Activated T-helper 17 cell treated with anti-CD3 and anti-CD28 coated beads, Interleukin-2, amount 50 U/mL, for 72 hours (primary cell): ENCODE results near the gene XPO6. TPM values are rescaled to one million over a fixed set of nuclear protein-coding genes. Genes with fewer than 3 reads are reported as not detected.
A peak's percentile ranks its signal among the peaks of the same experiment; 100 is the strongest.

Experiments used
- ATAC-seq: fragments of 150-1000 bp; cut with Tn5 transposase; replicated peaks from 2 replicates; pipeline ENCODE4 v1.10.0; 2021; ENCODE audit warnings: mild to moderate bottlenecking, moderate library complexity
- H3K27ac Mint-ChIP-seq: one replicate; pipeline ENCODE4 v1.8.0; 2022; ENCODE audit warnings: mixed read lengths
- H3K27me3 Mint-ChIP-seq: one replicate; pipeline ENCODE4 v1.8.0; 2022; ENCODE audit warnings: mixed read lengths
- H3K36me3 Mint-ChIP-seq: one replicate; pipeline ENCODE4 v1.8.0; 2022; ENCODE audit warnings: low read depth, mild to moderate bottlenecking, mixed read lengths
- H3K4me1 Mint-ChIP-seq: one replicate; pipeline ENCODE4 v1.8.0; 2022; ENCODE audit warnings: mixed read lengths
- H3K4me3 Mint-ChIP-seq: one replicate; pipeline ENCODE4 v1.8.0; 2022; ENCODE audit warnings: mild to moderate bottlenecking, mixed read lengths
- H3K9me3 Mint-ChIP-seq: one replicate; pipeline ENCODE4 v1.8.0; 2022; ENCODE audit warnings: mixed read lengths
- total RNA-seq, 2 donors: library from RNA; stranded (reverse); gene quantifications; one replicate each; pipeline ENCODE4 v1.2.3, GENCODE V29; 2022

XPO6 gene
- total RNA-seq, 2 donors from 2014 or later, result 238 to 263 TPM

GRCh38 chr16:28062847-28063521 is 148.8 kb downstream of the XPO6 start:
- Mint-ChIP-seq H3K9me3 (no peaks in the 10 kb centered on the region), H3K4me1 (no peaks in the 10 kb centered on the region), H3K27me3 (peaks cover 37% of the 10 kb centered on the region), H3K27ac (no peak overlapping the region), H3K36me3 (no peaks in the 10 kb centered on the region), H3K4me3 (no peak overlapping the region)
- ATAC-seq, result no peak

DNA sequence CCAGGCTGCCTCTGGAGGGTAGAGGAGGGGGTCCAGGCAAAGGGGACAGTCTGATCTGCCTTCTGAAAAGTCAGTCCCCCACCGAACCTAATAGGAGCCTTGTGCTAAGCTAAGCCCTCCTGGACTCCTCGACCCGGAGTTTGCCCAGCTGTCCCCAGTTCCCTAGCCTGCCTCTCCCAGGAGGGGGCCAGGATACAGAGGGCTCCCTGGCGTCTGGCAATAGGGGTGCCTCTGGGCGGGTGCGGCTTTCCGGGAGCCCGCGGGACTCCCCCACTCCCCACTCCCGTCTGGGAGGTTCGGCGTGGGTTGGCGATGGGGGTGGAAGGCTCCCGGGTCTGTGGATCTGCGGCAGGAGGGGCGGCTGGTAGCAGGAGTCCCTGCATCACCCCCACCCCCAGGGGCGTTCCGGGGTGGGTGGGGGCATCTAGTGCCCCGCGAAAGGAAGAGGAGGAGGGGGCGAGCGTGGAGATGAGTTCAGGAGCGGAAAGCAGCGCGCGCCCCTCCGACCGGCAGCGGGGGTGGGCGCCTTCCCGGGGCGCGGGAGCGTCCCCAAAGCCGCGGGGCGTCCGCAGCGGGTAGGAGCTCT is 149.4 kb downstream of the XPO6 start:
- no peaks in the 10 kb centered on the region for H3K4me1 Mint-ChIP-seq

DNA sequence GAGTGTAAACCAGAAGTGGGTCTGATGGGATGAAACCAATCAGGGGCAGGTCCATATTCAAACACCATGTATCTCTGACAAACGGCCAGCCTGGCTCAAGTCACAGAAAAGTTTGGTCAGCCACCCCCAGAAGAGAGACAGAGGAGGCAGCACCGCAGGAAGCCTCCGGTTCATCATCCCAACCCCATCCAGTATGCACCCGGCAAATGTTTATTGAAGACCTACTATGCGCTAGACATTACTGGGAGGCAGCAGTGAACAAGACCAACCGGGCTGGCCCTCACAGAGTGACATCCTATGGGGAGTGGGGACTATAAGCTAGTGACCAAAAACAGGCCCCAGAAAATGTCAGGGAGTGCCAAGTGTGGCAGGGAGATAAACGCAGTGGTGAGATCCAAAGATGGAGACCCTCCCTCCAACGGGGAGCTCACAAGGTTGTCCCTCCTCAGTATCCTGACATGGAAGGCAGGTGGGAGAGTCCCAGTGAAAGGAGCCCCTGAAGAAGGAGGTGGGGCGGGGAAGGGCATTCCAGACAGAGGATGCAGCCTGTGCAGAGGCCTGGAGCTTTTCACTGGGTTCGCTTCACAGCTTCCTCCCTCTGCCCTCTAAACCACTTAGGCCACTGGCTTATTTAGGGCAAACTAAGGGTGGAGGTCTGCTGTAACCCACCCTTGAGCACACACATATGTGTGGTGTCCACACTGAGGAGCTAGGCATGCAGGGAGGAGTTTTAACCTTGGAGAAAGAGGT is 150.2 kb downstream of the XPO6 start:
- Mint-ChIP-seq H3K36me3 (no peaks in the 10 kb centered on the region), H3K27ac (no peak overlapping the region), H3K27me3 (peaks cover 45% of the 10 kb centered on the region), H3K9me3 (no peaks in the 10 kb centered on the region), H3K4me1 (no peaks in the 10 kb centered on the region), H3K4me3 (no peak overlapping the region)
- no peak for ATAC-seq

More for the DNA sequence above, 149.4 kb downstream of the XPO6 start:
- H3K36me3 Mint-ChIP-seq, result no peaks in the 10 kb centered on the region
- no peaks in the 10 kb centered on the region for H3K9me3 Mint-ChIP-seq
- H3K4me3 Mint-ChIP-seq, result peak overlapping the region; percentile 15
- ATAC-seq, result no peak
- H3K27me3 Mint-ChIP-seq, result peaks cover 37% of the 10 kb centered on the region
- no peak overlapping the region for H3K27ac Mint-ChIP-seq

DNA sequence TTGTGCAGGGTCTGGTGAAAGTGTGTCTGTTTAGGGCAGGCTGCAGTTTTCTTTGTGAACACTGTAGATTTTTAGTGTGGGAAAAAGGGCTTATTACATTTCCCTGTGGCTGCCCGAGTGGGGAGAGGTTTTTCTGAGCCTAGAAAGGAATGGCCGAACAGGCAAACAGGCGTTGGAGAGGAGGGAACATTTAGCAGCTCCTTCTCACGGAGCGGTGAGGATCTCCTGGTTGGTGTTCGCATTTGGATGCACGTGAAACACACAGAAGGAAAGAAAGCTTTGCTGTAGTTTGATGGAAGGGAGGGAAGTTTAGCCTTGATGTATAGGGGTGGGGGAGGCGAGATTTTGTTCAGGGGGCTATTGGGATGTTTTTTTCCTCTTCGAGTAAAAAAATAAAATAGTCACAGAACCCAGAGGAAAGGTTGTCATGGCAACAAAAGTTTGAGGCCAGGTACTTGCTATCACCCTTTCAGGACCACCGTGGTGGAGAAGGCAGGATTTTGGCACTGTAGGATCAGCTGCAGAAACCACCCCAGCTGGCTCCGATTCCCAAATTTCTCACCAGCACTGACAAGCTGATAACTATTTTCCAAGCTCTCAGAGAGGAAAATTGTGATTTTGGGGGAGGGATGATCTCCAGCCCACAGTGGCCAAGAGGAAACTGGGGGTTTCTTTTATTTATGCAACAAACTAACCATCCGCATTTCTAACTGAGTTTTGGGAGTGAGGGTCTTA is 151.8 kb downstream of the XPO6 start:
- H3K27ac Mint-ChIP-seq, result no peak overlapping the region
- H3K36me3 Mint-ChIP-seq, result no peaks in the 10 kb centered on the region
- H3K4me3 Mint-ChIP-seq, result no peak overlapping the region
- H3K4me1 Mint-ChIP-seq, result no peaks in the 10 kb centered on the region
- H3K9me3 Mint-ChIP-seq, result no peaks in the 10 kb centered on the region
- H3K27me3 Mint-ChIP-seq, result peaks cover 45% of the 10 kb centered on the region
- no peak for ATAC-seq

DNA sequence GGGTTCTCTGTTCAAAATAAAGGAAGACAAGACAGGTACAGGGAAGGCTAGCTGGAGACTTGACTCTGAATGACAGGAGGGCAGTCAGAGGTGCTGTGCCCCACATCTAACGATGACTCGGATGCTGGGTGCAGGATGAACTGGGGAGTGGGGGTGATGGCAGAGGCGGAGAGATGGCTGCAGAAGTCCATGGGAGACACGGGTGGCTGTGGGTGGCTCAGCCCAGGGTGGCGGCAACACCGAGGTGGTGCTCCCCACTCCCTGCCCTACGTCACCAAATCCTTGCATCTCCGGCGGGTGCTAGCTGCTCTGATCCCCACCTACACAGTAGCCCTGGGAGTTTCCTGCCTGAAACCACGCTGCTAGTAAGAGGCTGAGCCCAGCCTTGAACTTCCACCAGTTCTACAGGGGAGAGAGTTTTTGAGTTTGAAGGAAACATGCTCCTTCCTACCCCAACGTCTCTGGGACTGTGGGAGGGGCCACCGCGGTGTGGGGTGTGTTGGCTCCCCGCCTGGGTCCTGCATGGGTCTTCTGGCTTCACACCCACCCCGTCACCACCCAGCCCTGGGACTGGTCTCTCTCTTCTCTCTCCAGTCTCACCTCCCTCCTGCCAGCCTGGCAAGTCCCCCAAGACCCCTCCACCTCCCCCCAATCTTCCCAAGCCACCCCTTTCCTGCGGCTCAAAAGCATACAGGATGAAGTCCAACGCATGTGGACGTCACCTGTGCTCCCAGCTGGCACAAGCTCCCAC is 152.8 kb downstream of the XPO6 start:
- no peak overlapping the region for H3K27ac Mint-ChIP-seq
- H3K4me3 Mint-ChIP-seq, result no peak overlapping the region
- no peaks in the 10 kb centered on the region for H3K9me3 Mint-ChIP-seq
- no peaks in the 10 kb centered on the region for H3K36me3 Mint-ChIP-seq
- ATAC-seq, result peak; percentile 32
- no peaks in the 10 kb centered on the region for H3K4me1 Mint-ChIP-seq
- H3K27me3 Mint-ChIP-seq, result peaks cover 40% of the 10 kb centered on the region

GRCh38 chr16:28057949-28058348 is 153.8 kb downstream of the XPO6 start:
- H3K27me3 Mint-ChIP-seq, result peaks cover 46% of the 10 kb centered on the region

GRCh38 chr16:28053461-28053860 is 158.3 kb downstream of the XPO6 start:
- Mint-ChIP-seq H3K9me3 (peaks cover 4% of the 10 kb centered on the region), H3K27ac (no peak overlapping the region), H3K36me3 (no peaks in the 10 kb centered on the region), H3K4me1 (no peaks in the 10 kb centered on the region), H3K4me3 (no peak overlapping the region), H3K27me3 (peaks cover 26% of the 10 kb centered on the region)
- ATAC-seq, result no peak

More at GRCh38 chr16:28057949-28058348, 153.8 kb downstream of the XPO6 start:
- no peak overlapping the region for H3K27ac Mint-ChIP-seq
- no peak for ATAC-seq
- no peaks in the 10 kb centered on the region for H3K36me3 Mint-ChIP-seq
- H3K4me1 Mint-ChIP-seq, result no peaks in the 10 kb centered on the region
- H3K9me3 Mint-ChIP-seq, result no peaks in the 10 kb centered on the region
- no peak overlapping the region for H3K4me3 Mint-ChIP-seq

- Mint-ChIP-seq H3K27ac (no peak overlapping the region), H3K27me3 (peaks cover 25% of the 10 kb centered on the region), H3K4me3 (no peak overlapping the region), H3K36me3 (no peaks in the 10 kb centered on the region), H3K9me3 (peaks cover 4% of the 10 kb centered on the region), H3K4me1 (no peaks in the 10 kb centered on the region)
- ATAC-seq, result no peak
These were observed 159.3 kb downstream of the XPO6 start for GRCh38 chr16:28052274-28053128.

DNA sequence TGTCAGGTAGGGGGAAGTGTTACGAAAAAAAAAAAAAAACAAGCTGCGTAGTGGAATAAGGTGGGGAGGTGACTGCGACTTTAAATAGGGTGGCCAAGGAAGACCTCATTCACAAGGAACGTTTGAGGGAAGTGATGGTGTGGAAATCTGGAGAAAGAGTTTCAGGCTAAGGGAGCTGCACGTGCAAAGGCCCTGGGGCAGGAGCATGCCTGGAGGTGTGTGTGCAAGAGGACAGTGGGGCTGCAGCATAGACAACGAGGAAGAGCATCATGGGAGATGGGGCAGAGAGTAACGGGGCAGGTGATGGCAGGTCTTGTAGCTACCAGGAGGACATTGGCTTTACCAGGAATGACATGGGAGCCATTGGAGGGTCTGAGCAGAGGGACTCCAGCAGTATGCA is 160.3 kb downstream of the XPO6 start:
- H3K9me3 Mint-ChIP-seq, result peaks cover 4% of the 10 kb centered on the region
- no peak for ATAC-seq
- H3K27ac Mint-ChIP-seq, result no peak overlapping the region
- H3K4me1 Mint-ChIP-seq, result no peaks in the 10 kb centered on the region
- peaks cover 20% of the 10 kb centered on the region for H3K27me3 Mint-ChIP-seq
- H3K36me3 Mint-ChIP-seq, result no peaks in the 10 kb centered on the region
- no peak overlapping the region for H3K4me3 Mint-ChIP-seq

Other genes starting within 250 kb of the XPO6 start
- under 1 TPM in 1 of 2 donors, not detected in 1; 0.29 TPM for gene GSG1L, start 148.3 kb downstream of the XPO6 start, total RNA-seq
- gene SBK1, start 80.6 kb upstream of the XPO6 start, total RNA-seq, result 10 to 100 TPM in 1 of 2 donors, 1 to 10 TPM in 1; 1.7 to 17.6 TPM
- 1 to 10 TPM; 2.9 to 5.1 TPM for gene NPIPB6, start 151.5 kb upstream of the XPO6 start, total RNA-seq
- gene EIF3CL, start 191.9 kb upstream of the XPO6 start, total RNA-seq, result 100 to 1,000 TPM in 1 of 2 donors, 10 to 100 TPM in 1; 33.5 to 108 TPM